ENCODE measurements around the gene CNGA1.

CNGA1 gene

GRCh38 chr4:48016141-48017107 lies at the start of gene CNGA1, which contains the start of gene NIPAL1:
TSS of gene CNGA1 (minus strand) at chr4:48016681. CDS start at chr4:47952689, 63,992 bp downstream.
TSS of gene NIPAL1 (plus strand) at chr4:48016772. CDS start at chr4:48016840, 68 bp downstream.
- ATAC-seq = peak; percentile 92

GRCh38 chr4:48065587-48066052 lies 49.1 kb upstream of the CNGA1 start:
- no peak for DNase-seq
- ATAC-seq = peak; percentile 93

More at GRCh38 chr4:48016141-48017107, at the start of gene CNGA1, which contains the start of gene NIPAL1:
- peak; percentile 83 for DNase-seq

- ATAC-seq = peak; percentile 80
- peak; percentile 32 for DNase-seq
Measured at GRCh38 chr4:48064349-48064748, 47.9 kb upstream of the CNGA1 start.

- DNase-seq (no peak), ATAC-seq (no peak)
Measured at GRCh38 chr4:48058617-48059530, 42.4 kb upstream of the CNGA1 start.

- DNase-seq (no peak), ATAC-seq (no peak)
Measured at GRCh38 chr4:48051078-48051477, 34.6 kb upstream of the CNGA1 start.

GRCh38 chr4:48049483-48049882 lies 33.0 kb upstream of the CNGA1 start:
- no peak for ATAC-seq
- no peak for DNase-seq

GRCh38 chr4:48047896-48048295 lies 31.4 kb upstream of the CNGA1 start:
- DNase-seq = no peak

GRCh38 chr4:48047421-48047844 lies 31.0 kb upstream of the CNGA1 start:
- peak; percentile 87 for DNase-seq
- peak; percentile 90 for ATAC-seq

More at GRCh38 chr4:48047896-48048295, 31.4 kb upstream of the CNGA1 start:
- ATAC-seq = peak; percentile 7

GRCh38 chr4:48046059-48046458 lies 29.6 kb upstream of the CNGA1 start:
- peak; percentile 31 for DNase-seq
- ATAC-seq = peak; percentile 47

GRCh38 chr4:48044298-48044697 lies 27.8 kb upstream of the CNGA1 start:
- DNase-seq = no peak
- ATAC-seq = no peak

GRCh38 chr4:48043504-48043903 lies 27.0 kb upstream of the CNGA1 start:
- no peak for DNase-seq
- ATAC-seq = no peak

- ATAC-seq = no peak
Measured at GRCh38 chr4:48042979-48043461, 26.5 kb upstream of the CNGA1 start.

GRCh38 chr4:48041535-48042137 lies 25.2 kb upstream of the CNGA1 start:
- peak; percentile 41 for DNase-seq
- ATAC-seq = peak; percentile 74

More at GRCh38 chr4:48042979-48043461, 26.5 kb upstream of the CNGA1 start:
- DNase-seq = no peak

- no peak for ATAC-seq
- no peak for DNase-seq
Measured at GRCh38 chr4:48039561-48039960, 23.1 kb upstream of the CNGA1 start.

GRCh38 chr4:48038666-48039065 lies 22.2 kb upstream of the CNGA1 start:
- no peak for DNase-seq
- ATAC-seq = no peak

- DNase-seq = no peak
- ATAC-seq = no peak
Measured at GRCh38 chr4:48037117-48037462, 20.6 kb upstream of the CNGA1 start.

- no peak for DNase-seq
- no peak for ATAC-seq
Measured at GRCh38 chr4:48035952-48036351, 19.5 kb upstream of the CNGA1 start.

- DNase-seq (peak; percentile 72), ATAC-seq (peak; percentile 60)
Measured at GRCh38 chr4:48033825-48034413, 17.4 kb upstream of the CNGA1 start.

GRCh38 chr4:48033412-48033811 lies 16.9 kb upstream of the CNGA1 start:
- DNase-seq (no peak), ATAC-seq (no peak)

GRCh38 chr4:48032721-48033120 lies 16.2 kb upstream of the CNGA1 start:
- no peak for DNase-seq
- no peak for ATAC-seq

GRCh38 chr4:48031802-48032525 lies 15.5 kb upstream of the CNGA1 start:
- ATAC-seq (no peak), DNase-seq (no peak)

All from stimulated activated naive CD8-positive, alpha-beta T cell treated with anti-CD3 and anti-CD28 coated beads, Interleukin-15, Interleukin-2, amounts not matched to agents 100 U/mL and 50 U/mL, for 24 hours (primary cell).